ENCODE results near the gene SPATA21. TPM values are rescaled to one million over a fixed set of nuclear protein-coding genes. Genes with fewer than 3 reads are reported as not detected.

The SPATA21 gene
- total RNA-seq, 1 donor from 2014 or later = not detected

DNA sequence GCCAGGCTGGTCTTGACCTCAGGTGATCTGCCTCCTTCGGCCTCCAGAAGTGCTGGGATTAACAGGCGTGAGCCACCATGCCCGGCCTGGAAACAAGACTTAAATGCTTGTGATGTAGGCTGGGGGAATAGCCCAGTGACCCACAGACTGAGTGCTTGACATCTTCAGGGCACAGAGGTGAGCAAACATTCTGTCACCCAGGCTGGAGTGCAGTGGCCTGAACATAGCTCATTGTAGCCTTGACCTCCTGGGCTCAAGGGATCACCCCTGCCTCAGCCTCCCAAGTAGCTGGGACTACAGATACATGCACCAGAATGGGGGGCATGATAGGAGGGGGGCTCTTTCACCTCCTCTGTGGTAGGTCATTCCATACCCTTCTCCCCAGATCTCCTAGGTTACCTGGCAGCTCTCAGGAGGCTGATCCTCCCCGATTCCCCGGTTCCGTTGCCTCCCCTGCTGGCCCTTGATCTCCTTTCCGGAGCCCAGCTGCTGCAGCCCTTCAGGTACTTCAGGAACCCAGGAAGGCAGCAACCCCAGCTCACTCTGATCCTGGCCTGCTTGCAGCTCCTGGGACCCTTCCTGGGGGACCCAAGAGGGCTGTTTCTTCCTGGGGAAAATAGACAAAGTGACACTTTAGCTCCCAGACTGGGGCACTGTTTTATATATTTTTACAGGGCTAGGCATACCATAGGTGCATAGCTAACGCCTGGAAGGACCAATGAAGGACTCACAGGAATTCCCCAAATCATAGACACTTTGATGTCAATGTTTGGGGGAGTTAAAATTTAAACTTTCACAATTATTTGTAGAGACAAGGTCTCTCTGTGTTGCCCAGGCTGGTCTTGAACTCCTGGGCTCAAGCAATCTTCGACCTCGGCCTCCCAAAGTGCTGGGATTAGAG is 11.8 kb downstream of the SPATA21 start:
- intact Hi-C loops (cut with micrococcal nuclease) = no loop called here

GRCh38 chr1:16422041-16422440 is 15.2 kb downstream of the SPATA21 start:
- intact Hi-C loops (cut with micrococcal nuclease) = no loop called here

DNA sequence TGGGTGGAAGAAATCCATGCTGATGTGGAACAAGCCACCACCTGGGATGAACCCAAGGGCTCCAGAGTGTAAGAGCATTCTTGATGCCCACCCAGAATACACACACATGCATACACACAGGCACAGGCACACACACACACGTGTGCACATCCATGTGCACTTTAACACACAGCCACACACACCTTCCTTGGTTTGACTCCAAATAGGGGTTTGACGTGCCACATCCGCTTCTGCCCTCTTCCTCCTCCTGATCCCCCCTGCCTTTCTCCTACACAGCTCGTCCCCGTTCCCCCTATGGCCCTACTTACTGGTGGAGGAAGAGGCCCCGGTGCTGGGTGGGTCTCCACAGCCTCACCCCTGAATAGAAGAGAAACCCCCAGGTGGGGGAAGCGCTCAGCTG is 16.0 kb downstream of the SPATA21 start:
- intact Hi-C loops (cut with micrococcal nuclease) = no loop called here

GRCh38 chr1:16420424-16421118 is 16.7 kb downstream of the SPATA21 start:
- intact Hi-C loops (cut with micrococcal nuclease) = loop anchor here (1.0 kb wide), 4 partner anchors 20 to 53 kb away; partner anchors contain the start of genes NECAP2 and SZRD1

DNA sequence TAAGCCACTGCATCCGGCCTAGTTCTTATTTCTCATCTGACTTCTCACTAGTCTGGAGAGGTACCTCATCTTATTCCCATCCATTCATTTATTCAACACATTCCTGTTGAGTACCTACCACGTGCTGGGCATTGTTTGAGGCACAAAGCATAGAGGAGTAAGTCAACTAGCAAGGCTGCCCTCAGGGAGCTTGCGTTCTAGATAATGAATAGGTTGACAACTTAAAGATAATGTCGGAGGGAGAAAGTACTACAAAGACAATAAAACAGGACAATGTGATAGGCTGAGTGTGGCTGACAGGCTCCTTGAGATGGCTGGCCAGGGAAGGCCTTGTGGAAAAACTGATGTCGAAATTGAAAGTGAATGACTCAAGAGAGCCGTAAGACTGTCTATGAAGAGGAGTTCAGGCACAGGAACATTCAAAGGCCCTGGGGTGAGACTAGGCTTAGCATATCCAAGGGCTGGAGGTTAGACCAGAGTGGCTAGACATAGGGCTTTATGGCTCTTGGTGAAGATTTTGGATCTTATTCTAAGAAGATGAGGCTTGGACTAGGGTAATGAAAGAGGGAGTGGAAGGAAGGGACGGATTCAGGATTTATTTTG is 18.3 kb downstream of the SPATA21 start:
- intact Hi-C loops (cut with micrococcal nuclease) = no loop called here

DNA sequence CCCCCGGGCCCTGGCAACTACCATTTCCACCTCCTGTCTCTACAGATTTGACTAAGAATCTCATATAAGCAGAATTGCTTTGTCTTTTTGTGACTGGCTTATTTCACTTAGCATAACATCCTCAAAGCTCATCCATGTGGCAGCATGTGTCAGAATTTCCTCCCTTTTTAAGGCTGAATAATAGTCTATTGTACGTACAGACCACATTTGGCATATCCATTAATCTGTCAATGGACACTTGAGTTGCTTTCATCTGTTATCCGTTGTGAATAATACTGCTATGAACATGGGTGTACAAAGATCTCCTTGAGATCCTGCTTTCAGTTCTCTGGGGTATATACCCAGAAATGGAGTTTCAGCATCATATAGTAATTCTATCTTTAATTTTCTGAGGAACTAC is 24.0 kb downstream of the SPATA21 start:
- intact Hi-C loops (cut with micrococcal nuclease) = no loop called here

DNA sequence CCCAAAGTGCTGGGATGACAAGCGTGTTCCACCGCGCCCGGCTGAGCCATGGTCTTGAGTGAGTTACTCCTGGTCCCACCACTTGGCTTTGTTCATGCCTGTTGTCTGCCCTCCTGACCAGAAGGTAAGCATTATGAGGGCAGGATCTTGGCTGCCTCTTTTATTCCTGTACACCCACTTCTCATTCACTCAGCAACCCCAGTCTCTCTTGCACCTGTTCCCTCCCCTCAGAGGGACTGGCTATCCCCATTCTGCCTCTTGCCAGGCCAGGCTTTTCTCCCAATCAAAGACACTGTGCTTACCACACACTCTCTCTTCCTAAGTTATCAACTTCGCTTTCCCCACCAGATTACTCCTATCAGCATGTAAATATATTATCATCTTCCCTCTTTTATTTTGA is 26.4 kb downstream of the SPATA21 start:
- intact Hi-C loops (cut with micrococcal nuclease) = no loop called here

- intact Hi-C loops (cut with micrococcal nuclease) = no loop called here
Observed at GRCh38 chr1:16409536-16410152, 27.6 kb downstream of the SPATA21 start.

DNA sequence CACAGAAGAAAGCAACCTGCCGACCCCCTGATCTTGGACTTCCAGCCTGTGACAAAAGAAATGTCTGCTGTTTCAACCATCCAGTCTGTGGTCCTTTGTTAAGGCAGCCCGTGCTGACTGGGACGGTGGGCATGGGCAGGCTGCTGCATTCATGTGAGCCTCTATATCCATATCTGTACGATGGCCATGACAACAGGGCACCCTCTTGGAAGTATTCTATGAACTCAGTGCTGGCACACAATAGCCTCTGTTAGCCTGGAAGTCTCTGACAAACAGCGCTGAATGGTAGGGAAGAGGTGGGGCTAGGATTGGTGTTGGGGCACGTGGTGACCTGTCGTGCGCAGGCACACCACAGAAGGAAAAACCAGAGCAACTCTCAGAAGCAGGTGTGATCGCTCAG is 30.4 kb downstream of the SPATA21 start:
- intact Hi-C loops (cut with micrococcal nuclease) = no loop called here

DNA sequence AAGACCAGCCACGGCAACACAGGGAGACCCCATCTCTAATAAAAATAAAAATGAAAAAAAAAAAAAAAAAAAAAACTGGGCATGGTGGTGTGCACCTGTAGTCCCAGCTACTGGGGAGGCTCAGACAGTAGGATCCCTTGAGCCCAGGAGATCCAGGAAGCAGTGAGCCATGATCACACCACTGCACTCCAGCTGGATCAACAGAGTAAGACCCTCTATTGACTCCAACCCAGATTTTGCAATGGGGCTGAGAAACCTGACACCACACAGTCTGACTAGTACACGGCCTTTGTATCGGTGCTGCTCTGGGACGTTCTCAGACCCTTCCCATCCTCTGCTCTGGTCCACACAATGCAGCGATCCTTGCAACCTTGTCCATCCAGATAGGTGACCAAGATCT is 31.8 kb downstream of the SPATA21 start:
- intact Hi-C loops (cut with micrococcal nuclease) = no loop called here

DNA sequence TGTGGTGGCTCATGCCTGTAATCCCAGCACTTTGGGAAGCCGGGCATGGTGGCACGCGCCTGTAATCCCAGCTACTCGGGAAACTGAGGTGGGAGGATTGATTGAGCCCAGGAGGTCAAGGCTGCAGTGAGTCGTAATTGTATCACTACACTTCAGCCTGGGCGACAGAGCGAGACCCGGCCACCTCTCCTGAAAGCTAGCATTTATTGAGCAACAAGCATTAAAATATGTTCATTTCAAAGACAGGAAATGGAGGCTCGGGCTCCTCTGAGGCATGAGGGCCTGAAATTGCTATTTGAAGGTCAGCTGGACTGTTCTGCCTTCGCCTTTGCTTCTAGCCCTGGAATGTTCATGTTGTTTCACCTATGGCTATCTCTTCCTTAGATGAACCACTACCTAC is 34.5 kb downstream of the SPATA21 start:
- intact Hi-C loops (cut with micrococcal nuclease) = no loop called here

GRCh38 chr1:16398371-16398953 is 38.8 kb downstream of the SPATA21 start:
- intact Hi-C loops (cut with micrococcal nuclease) = no loop called here

DNA sequence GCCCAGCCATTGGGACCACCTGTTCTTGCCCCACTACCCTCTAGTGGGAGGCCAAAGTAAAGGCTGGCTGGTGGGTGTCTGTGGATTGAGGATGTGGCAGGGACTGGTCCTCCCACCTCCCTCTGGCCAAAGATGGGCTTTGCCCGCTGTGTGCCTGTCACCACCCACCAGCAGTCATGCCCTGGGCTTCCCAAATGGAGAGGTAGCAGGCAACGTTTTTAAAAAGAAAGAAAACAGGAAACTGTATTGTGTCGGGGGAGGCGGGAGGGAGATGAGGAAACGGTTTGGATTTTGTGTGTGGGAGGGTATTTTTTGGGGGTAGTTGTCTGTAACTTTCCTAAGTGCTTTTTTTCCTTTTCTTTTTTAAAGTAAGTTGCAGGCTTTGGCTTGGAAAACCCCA is 40.1 kb downstream of the SPATA21 start:
- intact Hi-C loops (cut with micrococcal nuclease) = no loop called here

DNA sequence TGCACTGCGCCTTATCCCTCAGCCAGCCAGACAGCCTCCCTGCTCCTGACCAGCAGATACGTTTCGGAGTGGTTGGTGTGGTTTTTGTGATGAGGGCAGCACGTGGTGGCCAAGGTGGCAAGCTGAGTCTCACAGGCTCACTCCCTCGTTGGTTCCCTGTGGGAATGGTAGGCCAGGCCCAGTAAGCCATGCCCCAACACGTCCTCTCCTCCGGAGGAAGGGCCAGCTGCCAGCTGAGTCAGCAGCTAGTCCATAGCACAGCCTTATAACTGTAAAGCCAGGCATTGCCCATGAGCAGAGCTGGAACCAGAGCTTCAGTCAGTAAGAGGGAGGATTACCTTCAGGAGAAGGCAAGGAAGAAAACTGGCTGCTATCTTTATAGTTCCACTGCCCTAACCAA is 40.6 kb downstream of the SPATA21 start:
- intact Hi-C loops (cut with micrococcal nuclease) = no loop called here

DNA sequence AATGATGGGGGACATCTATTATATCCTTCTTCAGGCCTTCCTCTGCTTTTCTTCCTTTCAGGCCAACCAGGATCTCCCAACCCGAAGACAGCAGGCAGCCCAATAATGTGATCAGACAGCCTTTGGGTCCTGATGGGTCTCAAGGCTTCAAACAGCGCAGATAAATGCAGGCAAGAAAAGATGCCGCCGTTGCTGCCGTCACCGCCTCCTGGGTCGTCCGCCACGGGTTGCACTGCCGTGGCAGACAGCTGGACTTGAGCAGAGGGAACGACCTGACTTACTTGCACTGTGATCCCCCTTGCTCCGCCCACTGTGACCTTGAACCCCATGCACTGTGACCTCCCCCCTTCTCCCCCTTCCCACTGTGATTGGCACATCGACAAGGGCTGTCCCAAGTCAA is 42.2 kb downstream of the SPATA21 start:
- intact Hi-C loops (cut with micrococcal nuclease) = no loop called here

- intact Hi-C loops (cut with micrococcal nuclease) = no loop called here
Observed at GRCh38 chr1:16393570-16394521, 43.4 kb downstream of the SPATA21 start.

DNA sequence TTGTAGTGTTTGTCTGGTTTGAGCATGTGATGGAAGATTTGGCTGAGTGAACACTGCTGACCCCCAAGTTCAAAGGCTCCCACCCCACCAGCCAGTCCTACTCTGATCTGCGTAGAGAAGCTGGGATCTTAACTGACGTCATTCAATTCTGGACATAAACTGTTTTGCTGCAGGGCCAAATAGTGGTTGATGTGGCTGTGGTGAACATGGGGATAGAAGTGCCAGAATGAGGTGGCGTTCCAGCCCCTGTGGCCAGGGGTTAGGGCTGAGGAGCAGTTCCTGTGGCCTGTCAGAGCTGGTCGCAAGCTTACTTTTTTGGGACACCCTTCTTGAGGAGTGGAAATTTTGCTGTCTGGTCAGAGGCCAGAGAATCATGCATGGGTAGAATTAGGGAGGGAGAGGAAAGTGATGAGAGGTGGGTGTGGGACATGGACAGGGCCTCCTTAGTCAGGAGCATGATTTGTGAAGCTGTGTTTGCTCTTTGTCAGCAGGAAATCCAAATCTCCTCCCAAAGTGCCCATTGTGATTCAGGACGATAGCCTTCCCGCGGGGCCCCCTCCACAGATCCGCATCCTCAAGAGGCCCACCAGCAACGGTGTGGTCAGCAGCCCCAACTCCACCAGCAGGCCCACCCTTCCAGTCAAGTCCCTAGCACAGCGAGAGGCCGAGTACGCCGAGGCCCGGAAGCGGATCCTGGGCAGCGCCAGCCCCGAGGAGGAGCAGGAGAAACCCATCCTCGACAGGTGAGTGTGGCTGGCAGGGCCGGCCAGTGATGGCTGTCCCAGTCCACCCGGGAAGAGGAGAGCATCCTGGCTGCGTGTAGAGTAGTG is 44.3 kb downstream of the SPATA21 start:
- intact Hi-C loops (cut with micrococcal nuclease) = no loop called here

DNA sequence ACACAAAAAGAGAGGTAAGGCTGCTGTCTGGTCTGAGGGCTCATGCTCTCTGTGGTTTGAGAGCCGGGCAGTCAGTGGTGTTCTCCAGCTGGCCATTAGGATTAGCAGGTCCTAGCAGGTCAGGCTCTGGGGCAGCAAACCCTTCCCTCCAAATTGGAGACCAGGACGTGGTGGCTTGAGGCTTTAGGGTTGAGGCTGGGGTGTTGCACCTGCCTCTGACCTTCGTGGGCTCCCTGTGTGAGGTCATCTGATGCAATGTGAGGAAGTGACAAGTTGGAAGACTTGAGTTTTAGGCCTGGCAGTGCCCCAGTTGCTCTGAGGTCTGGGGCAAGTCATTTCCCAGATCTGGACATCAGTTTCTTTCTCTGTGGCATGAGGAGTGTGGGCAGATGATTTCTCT is 45.8 kb downstream of the SPATA21 start:
- intact Hi-C loops (cut with micrococcal nuclease) = no loop called here
